OCI-LY1 (cell line): ENCODE measurements around the gene STK32B.

ENCODE experiments used
- CTCF ChIP-seq: fragments of 200-600 bp; sonication (generic), shearing (Covaris generic); IDR thresholded peaks from 2 replicates; pipeline ENCODE4 v1.5.1; 2017; ENCODE audit warnings: mild to moderate bottlenecking, antibody characterized with exemption, low read length, moderate library complexity, mixed read lengths
- EZH2 ChIP-seq: fragments of 200-600 bp; sonication (generic), shearing (Covaris generic); IDR thresholded peaks from 2 replicates; pipeline ENCODE4 v1.8.0; 2017; ENCODE audit warnings: borderline replicate concordance, mixed run types, mild to moderate bottlenecking, antibody characterized with exemption, low read length, moderate library complexity, mixed read lengths

GRCh38 chr4:5166377-5166776 lies 115.1 kb downstream of the STK32B start:
- no peak for TF ChIP-seq EZH2
- TF ChIP-seq CTCF, result no peak
